Stimulated activated CD8-positive, alpha-beta memory T cell treated with anti-CD3 and anti-CD28 coated beads, Interleukin-15, amount 100 ng/mL, for 4 hours (primary cell): ENCODE results near the gene MGAT5.
"Not testable (repeated sequence)": the region's sequence is repeated elsewhere in the genome, so short reads cannot be mapped to it uniquely, and the experiment has no call there.

Source experiments
- DNase-seq, 2 donors: peaks; one replicate each; pipeline ENCODE4 v3.0.0-alpha.2; 2020; ENCODE audit warnings: low read depth in 2 of 2

MGAT5 gene

GRCh38 chr2:134468776-134469175 lies 214.9 kb downstream of the MGAT5 start:
- DNase-seq = no peak

- DNase-seq = no peak
These were observed 215.7 kb downstream of the MGAT5 start for GRCh38 chr2:134469516-134470115.

- no peak for DNase-seq
These were observed 216.8 kb downstream of the MGAT5 start for GRCh38 chr2:134470561-134471168.

- DNase-seq = not testable (repeated sequence)
These were observed 223.1 kb downstream of the MGAT5 start for GRCh38 chr2:134476982-134477381.

- DNase-seq = no peak
These were observed 225.9 kb downstream of the MGAT5 start for GRCh38 chr2:134479696-134480330.

- no peak for DNase-seq
These were observed 228.4 kb downstream of the MGAT5 start for GRCh38 chr2:134482131-134482723.

- no peak for DNase-seq
These were observed 229.0 kb downstream of the MGAT5 start for GRCh38 chr2:134482766-134483340.

- no peak for DNase-seq
These were observed 236.0 kb downstream of the MGAT5 start for GRCh38 chr2:134489732-134490384.

- DNase-seq = no peak
These were observed 236.7 kb downstream of the MGAT5 start for GRCh38 chr2:134490559-134490958.

GRCh38 chr2:134491022-134491421 lies 237.2 kb downstream of the MGAT5 start:
- DNase-seq = no peak

- DNase-seq = no peak
These were observed 238.0 kb downstream of the MGAT5 start for GRCh38 chr2:134491771-134492441.

GRCh38 chr2:134493797-134494196 lies 239.9 kb downstream of the MGAT5 start:
- no peak for DNase-seq

GRCh38 chr2:134498654-134499053 lies 244.8 kb downstream of the MGAT5 start:
- no peak for DNase-seq

- no peak for DNase-seq
These were observed 245.5 kb downstream of the MGAT5 start for GRCh38 chr2:134499307-134499926.

- no peak for DNase-seq
These were observed 246.5 kb downstream of the MGAT5 start for GRCh38 chr2:134500211-134500935.

GRCh38 chr2:134501476-134502091 lies 247.7 kb downstream of the MGAT5 start:
- no peak for DNase-seq

- DNase-seq = no peak
These were observed 248.2 kb downstream of the MGAT5 start for GRCh38 chr2:134502104-134502503.
